HTR-8/SVneo (cell line): Measurements from ENCODE around the gene PKN3.

ENCODE experiments used
- DNase-seq: peaks from one replicate; pipeline ENCODE4 v3.0.0; 2011; ENCODE audit warnings: low spot score, mixed read lengths; ENCODE audit not compliant: insufficient read length
- FAIRE-seq: peaks from 2 replicates; lab custom pipeline; 2011; peaks lifted over from hg19 to GRCh38; lab: Jason Lieb, UNC

Gene PKN3

DNA sequence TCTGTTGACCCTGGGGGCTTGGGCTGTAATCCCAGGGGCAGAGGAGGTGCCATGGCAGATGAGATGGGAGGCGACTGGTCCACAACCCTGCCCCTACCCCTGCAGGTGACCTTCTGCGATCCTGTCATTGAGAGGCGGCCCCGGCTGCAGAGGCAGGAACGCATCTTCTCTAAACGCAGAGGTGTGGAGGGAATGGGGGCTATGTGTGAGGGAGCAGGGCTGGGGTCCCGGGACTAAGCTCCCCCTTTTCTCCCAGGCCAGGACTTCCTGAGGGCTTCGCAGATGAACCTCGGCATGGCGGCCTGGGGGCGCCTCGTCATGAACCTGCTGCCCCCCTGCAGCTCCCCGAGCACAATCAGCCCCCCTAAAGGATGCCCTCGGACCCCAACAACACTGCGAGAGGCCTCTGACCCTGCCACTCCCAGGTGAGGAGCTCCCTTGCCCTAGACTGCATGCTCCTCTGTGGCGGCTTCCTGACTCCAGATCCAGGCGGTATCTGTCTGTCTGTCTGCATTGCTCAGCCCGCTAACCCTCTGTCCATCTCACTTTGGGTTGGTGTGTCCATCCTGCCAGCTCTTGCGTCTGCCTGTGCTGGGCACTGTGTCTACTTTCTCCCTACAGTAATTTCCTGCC, 11.8 kb downstream of the PKN3 start:
- FAIRE-seq: no peak
- no peak for DNase-seq

DNA sequence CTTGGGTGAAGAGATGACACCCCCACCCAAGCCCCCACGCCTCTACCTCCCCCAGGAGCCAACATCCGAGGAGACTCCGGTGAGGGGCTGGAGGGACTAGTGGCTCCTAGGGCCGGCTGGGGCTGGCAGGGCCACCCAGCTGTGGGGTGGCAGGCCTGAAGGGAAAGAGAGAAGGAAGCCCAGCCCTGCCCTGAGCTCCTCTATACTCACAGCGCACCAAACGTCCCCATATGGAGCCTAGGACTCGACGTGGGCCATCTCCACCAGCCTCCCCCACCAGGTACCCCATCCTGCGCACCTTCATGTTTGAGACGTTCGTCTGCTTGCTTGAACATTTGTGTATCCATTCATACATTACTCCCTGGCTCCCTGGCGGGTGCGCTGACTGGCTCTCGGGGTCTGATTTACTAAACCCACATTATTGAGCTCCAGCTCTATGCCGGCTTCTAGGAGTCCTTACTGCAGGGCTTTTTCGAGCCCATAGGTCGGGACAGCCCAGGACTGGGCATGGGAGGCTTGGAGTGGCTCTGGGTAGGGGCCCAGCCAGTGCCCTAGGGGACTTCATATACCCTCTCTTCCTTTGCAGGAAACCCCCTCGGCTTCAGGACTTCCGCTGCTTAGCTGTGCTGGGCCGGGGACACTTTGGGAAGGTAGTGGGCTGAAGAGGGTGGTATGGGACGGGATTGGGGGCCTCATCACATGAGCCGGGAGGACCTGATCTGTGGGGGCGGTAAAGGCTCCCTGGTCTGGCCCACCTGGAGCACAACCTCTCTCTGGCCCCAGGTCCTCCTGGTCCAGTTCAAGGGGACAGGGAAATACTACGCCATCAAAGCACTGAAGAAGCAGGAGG, 12.5 kb downstream of the PKN3 start:
- FAIRE-seq (no peak), DNase-seq (no peak)

DNA sequence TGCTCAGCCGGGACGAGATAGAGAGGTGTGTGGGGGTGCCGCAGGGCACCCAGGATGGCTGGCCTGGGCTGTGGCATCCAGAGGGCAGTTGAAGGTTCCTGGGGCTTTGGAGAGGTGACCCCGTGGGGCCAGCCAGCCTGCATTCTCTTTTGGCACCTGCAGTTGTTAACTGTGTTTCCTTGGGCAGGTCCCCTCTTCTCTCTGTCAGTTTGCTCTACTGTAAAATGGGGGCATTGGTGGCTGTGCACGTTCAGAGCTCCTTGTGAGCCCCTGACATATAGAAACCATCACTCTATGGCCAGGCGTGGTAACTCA, 13.1 kb downstream of the PKN3 start:
- FAIRE-seq (no peak), DNase-seq (no peak)

GRCh38 chr9:128716581-128717254, 14.4 kb downstream of the PKN3 start:
- no peak for DNase-seq
- FAIRE-seq: no peak

GRCh38 chr9:128718047-128718446, 15.7 kb downstream of the PKN3 start:
- DNase-seq (no peak), FAIRE-seq (no peak)

GRCh38 chr9:128718475-128718874, 16.2 kb downstream of the PKN3 start:
- FAIRE-seq (no peak), DNase-seq (no peak)

DNA sequence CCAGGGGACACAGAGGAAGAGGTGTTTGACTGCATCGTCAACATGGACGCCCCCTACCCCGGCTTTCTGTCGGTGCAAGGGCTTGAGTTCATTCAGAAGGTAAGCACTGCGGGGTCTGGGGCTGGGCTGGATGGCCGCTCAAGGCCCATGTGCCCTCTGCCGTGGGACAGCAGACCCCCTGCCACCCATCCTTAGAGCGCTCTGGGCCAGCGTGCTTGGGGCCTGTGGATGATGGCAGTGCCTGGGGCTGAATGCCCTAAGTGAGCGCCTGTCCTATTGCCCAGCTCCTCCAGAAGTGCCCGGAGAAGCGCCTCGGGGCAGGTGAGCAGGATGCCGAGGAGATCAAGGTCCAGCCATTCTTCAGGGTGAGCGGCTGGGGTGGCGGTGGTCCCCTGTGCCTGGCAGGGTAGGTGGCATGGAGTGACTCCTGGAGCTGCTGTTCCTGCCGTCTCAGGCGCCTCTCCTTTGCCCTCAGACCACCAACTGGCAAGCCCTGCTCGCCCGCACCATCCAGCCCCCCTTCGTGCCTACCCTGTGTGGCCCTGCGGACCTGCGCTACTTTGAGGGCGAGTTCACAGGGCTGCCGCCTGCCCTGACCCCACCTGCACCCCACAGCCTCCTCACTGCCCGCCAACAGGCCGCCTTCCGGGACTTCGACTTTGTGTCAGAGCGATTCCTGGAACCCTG, 17.8 kb downstream of the PKN3 start:
- DNase-seq (no peak), FAIRE-seq (no peak)

DNA sequence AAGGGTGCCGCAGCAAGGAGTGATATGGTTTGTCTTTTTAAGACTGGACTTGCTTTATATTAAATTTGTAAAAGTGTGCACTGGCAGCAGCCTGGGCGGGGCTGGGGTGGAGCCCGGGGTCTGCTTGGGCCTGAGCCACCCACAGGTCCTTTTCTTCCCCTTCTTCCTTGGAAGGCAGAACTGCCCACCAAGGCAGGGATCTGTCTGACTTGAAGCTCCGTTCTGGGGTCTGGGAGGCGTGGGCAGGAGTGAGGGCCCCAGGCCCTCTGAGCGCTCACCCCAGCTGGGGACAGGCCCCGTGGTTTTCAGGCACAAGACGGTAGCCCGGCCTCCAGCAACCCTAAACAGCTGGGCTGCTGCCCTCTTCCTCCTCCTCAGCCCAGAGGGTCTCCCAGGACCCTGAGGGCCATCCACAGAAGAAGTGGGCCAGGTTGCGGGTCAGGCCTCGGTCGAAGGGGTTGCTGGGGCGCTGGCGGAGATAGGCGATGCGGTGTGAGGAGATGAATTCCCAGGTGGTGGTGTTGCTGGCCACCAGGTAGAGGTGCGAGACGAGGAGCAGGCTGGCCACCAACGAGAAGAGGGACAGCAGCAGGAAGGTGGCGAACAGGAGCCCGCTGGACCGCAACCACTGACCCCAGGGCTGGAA, 18.7 kb downstream of the PKN3 start:
- FAIRE-seq (no peak), DNase-seq (no peak)

DNA sequence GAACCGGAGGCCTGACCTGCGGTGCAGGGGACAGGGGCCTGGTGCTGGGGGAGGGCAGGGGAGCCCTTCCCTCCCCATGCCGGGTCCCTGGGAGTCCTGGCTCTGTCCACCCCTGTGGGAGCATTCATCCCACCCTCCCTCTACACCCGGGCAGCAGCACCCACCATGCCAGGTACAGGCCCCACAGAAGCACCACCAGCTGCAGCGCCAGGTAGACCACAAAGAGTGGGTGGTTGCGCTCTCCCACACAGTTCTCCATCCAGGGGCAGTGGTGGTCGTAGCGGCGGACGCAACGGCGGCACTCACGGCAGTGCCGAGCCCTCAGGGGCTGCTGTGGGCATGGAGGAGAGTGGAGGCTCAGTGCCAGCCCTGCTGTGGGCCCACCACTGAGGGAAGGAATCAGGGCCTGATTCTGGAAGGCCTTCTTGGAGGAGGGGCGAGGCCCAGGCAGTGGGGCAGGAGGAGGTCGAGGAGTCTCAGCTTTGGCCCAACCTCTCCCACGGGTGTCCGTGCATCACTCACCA, 19.2 kb downstream of the PKN3 start:
- FAIRE-seq: no peak

GRCh38 chr9:128722380-128723351, 20.4 kb downstream of the PKN3 start:
- FAIRE-seq: no peak
- no peak for DNase-seq

More for the DNA sequence above, 19.2 kb downstream of the PKN3 start:
- no peak for DNase-seq

DNA sequence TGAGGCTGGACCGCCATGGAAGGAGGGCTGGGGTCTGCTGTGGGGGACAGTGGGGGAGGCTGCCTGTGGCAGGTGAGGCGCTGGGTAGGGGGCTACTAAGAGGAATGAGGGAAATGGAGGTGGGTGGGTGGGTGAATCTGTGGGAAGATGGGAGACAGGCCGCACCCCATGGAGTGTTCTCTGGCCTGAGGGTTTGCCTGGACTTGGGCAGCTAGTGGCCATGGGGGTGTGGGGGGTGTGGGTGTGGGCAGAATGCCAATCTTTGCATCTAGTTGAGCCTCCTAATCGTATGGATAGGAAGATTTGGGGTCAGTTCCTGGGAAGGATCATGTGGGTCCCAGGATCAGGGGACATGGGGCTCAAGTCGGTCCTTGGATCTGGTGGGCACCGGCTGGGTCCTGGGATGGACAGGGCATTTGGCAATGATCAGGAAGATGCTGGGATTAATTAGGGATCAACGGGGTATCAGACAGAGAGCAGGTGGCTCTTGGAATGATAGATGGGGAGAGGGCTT, 21.1 kb downstream of the PKN3 start:
- peak; percentile 12 for DNase-seq
- no peak for FAIRE-seq

- FAIRE-seq: peak; percentile 82
Measured at GRCh38 chr9:128723866-128724743, 21.8 kb downstream of the PKN3 start, which contains the start of gene ZDHHC12. TSS of gene ZDHHC12 (minus strand) at chr9:128724127. CDS start at chr9:128724093, 34 bp downstream.

DNA sequence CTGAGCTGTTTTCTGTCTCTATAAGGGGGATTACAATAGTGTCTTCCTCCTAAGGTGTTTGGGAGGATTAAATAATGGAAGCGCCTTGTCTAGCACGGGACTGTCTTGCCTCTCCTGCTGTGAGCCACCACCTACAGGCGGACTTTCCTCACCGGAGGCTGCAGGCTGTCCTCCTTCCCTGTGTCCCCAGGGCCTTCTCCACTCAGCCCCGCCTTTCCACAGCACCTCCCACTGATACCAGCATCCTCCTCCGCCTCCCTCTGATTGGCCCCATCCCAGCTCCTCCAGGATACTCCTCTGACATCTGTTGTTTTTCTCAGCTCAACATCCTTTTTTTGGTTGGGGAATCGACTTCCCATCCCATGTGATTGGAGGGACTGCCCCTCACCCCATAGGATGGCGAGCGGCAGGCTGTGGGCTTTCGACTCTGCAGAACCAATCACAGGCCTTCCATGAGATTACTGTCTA, 22.5 kb downstream of the PKN3 start:
- DNase-seq: peak; percentile 57
- FAIRE-seq: no peak

More at GRCh38 chr9:128723866-128724743, 21.8 kb downstream of the PKN3 start, which contains the start of gene ZDHHC12:
- DNase-seq: peak; percentile 98

DNA sequence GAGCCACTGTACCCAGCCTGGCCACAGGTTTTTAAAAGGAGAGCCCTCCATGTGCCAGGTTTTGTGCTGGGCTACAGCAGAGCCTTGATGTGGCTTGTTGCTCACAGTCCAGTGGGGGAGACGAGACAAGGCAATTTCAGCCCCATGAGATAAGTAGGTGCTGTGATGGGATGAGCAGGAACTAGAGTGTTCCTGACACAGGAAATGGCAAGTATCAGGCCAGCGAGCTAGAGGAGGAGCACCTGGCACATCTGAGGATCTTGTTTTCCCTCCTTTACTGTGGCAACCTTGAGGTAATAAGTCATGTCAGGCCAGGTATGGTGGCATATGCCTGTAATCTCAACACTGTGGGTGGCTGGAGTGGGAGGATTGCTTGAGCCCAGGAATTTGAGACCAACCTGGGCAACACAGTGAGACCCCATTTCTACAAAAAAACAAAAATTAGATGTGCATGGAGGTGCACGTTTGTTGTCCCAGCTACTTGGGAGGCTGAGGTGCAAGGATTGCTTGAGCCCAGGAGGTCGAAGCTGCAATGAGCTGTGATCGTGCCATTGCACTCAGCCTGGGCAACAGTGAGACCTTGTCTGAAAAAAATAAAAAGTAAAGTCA, 25.4 kb downstream of the PKN3 start:
- no peak for DNase-seq
- FAIRE-seq: no peak

DNA sequence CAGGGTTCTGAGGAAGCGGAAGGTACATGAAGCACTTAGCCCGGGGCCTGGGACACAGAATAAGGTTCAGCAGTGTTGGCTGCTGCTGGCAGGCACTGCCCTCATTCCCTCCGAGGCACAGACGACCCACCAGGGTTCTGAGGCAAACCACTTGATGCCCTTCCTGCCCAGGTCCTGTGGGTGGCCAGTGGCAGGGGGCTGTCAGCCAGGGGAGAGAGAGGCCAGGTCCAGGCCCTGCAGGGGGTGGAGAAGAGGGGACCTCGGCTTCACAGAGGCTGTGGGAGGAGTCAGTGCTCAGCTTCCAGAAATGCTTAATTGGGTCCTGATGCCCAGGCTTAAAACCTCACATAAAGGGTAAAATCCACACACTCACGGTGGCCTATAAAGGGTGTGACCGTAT, 26.0 kb downstream of the PKN3 start:
- no peak for DNase-seq
- no peak for FAIRE-seq

GRCh38 chr9:128729302-128729701, 27.0 kb downstream of the PKN3 start:
- DNase-seq (no peak), FAIRE-seq (no peak)
